Natural killer cell (primary cell): ENCODE data around the gene SAMD14. TPM values are rescaled to one million over a fixed set of nuclear protein-coding genes. Genes with fewer than 3 reads are reported as not detected.

Experiments used
- ATAC-seq, 3 donors: fragments of 150-1000 bp in 2 of 3; fragments of 200-7000 bp in 1 of 3; cut with Tn5 transposase; 1 replicate in 1 of 3; 2 replicates in 2 of 3; pipeline ENCODE4 v1.10.0; 2021; ENCODE audit warnings: mild to moderate bottlenecking in 2 of 3, moderate library complexity in 2 of 3
- DNase-seq, 2 donors: peaks; one replicate each; pipeline versions ENCODE4 v3.0.0 to v3.0.0-alpha.2; 2013 to 2021; ENCODE audit warnings: mixed read lengths in 1 of 2
- H3K27ac ChIP-seq: one replicate; pipeline ENCODE4 v1.5.1; 2013; ENCODE audit warnings: mild to moderate bottlenecking, low read length
- H3K27me3 ChIP-seq: one replicate; pipeline ENCODE4 v1.6.1; 2013; ENCODE audit warnings: low read length; ENCODE audit not compliant: control insufficient read depth, insufficient read depth
- H3K36me3 ChIP-seq: one replicate; pipeline ENCODE4 v1.6.1; 2013; ENCODE audit warnings: low read length; ENCODE audit not compliant: control insufficient read depth, insufficient read depth
- H3K4me1 ChIP-seq: one replicate; pipeline ENCODE4 v1.6.1; 2013; ENCODE audit warnings: low read length; ENCODE audit not compliant: control insufficient read depth, insufficient read depth
- H3K4me3 ChIP-seq: one replicate; pipeline ENCODE4 v1.5.1; 2013; ENCODE audit warnings: low read length
- H3K9me3 ChIP-seq: one replicate; pipeline ENCODE4 v1.6.1; 2013; ENCODE audit warnings: low read length; ENCODE audit not compliant: control insufficient read depth, insufficient read depth
- H3K27ac Mint-ChIP-seq, 2 donors: one replicate each; pipeline ENCODE4 v1.8.0; 2022; ENCODE audit warnings: mild to moderate bottlenecking in 2 of 2, mixed read lengths in 2 of 2, moderate library complexity in 1 of 2
- H3K27me3 Mint-ChIP-seq, 2 donors: one replicate each; pipeline ENCODE4 v1.8.0; 2022; ENCODE audit warnings: low read depth in 2 of 2, mixed read lengths in 2 of 2
- H3K36me3 Mint-ChIP-seq: one replicate; pipeline ENCODE4 v1.8.0; 2022; ENCODE audit warnings: mixed read lengths
- H3K4me1 Mint-ChIP-seq, 2 donors: one replicate each; pipeline ENCODE4 v1.8.0; 2022; ENCODE audit warnings: mixed read lengths in 2 of 2
- H3K4me3 Mint-ChIP-seq: one replicate; pipeline ENCODE4 v1.8.0; 2022; ENCODE audit warnings: mild to moderate bottlenecking, moderate library complexity, mixed read lengths
- H3K9me3 Mint-ChIP-seq, 2 donors: one replicate each; pipeline ENCODE4 v1.8.0; 2022; ENCODE audit warnings: mixed read lengths in 2 of 2
- CTCF ChIP-seq: fragments of 200-600 bp; IDR thresholded peaks from one replicate; pipeline ENCODE4 v1.8.0; 2022; ENCODE audit warnings: antibody characterized with exemption
- WGBS: methylation state at CpG from one replicate; pipeline ENCODE4 v1.1.7; 2013; ENCODE audit warnings: missing lambda C conversion rate; ENCODE audit not compliant: insufficient coverage; 5-methylcytosine and 5-hydroxymethylcytosine counted together
- intact Hi-C: fragments of 100-400 bp; cut with micrococcal nuclease; formaldehyde crosslinking; loops from one replicate; pipeline ENCODE4 v1.14.2; 2022
- total RNA-seq, 4 donors: library from RNA; stranded (reverse); fragments of 120-200 nt in 1 of 4; gene quantifications; one replicate each; pipeline versions ENCODE4 v1.2.3 to v1.2.4, GENCODE V29; 2013 to 2022

SAMD14 gene
- total RNA-seq, 3 donors from 2014 or later (not counting 1 experiment from before 2014, with no cell fraction given) = 1.1 to 2.1 (median 1.5) TPM

GRCh38 chr17:50079334-50080095, 50.4 kb downstream of the SAMD14 start:
- H3K4me1 ChIP-seq = no peaks in the 10 kb centered on the region
- ATAC-seq = no peak
- no peaks in the 10 kb centered on the region for H3K27me3 ChIP-seq
- Mint-ChIP-seq H3K36me3 (no peaks in the 10 kb centered on the region), H3K9me3 (no peaks in the 10 kb centered on the region), H3K4me3 (no peak overlapping the region), H3K27ac (no peak overlapping the region), H3K27me3 (peaks cover 0 to 20% of the 10 kb centered on the region in 2 donors), H3K4me1 (no peaks in the 10 kb centered on the region)
- H3K9me3 ChIP-seq = no peaks in the 10 kb centered on the region
- 89% methylated on average over 12 of the region's 12 CpGs for WGBS
- H3K4me3 ChIP-seq = no peak overlapping the region
- intact Hi-C loops = no loop called here
- peak in 1 of 2 donors; percentile 41 for DNase-seq
- no peak overlapping the region for H3K27ac ChIP-seq
- no peak for TF ChIP-seq CTCF
- no peaks in the 10 kb centered on the region for H3K36me3 ChIP-seq

GRCh38 chr17:50078430-50078829, 51.5 kb downstream of the SAMD14 start:
- no peaks in the 10 kb centered on the region for H3K9me3 Mint-ChIP-seq
- no peak overlapping the region for H3K4me3 ChIP-seq
- no peak for TF ChIP-seq CTCF
- no peaks in the 10 kb centered on the region for H3K36me3 ChIP-seq
- no peaks in the 10 kb centered on the region for H3K4me1 Mint-ChIP-seq
- DNase-seq = no peak
- H3K27me3 ChIP-seq = no peaks in the 10 kb centered on the region
- 87% methylated on average over 3 of the region's 4 CpGs for WGBS
- no peak overlapping the region for H3K4me3 Mint-ChIP-seq
- intact Hi-C loops = no loop called here
- no peak overlapping the region for H3K27ac Mint-ChIP-seq
- H3K9me3 ChIP-seq = no peaks in the 10 kb centered on the region
- ATAC-seq = no peak
- no peaks in the 10 kb centered on the region for H3K4me1 ChIP-seq
- H3K27me3 Mint-ChIP-seq = peaks cover 0 to 20% of the 10 kb centered on the region in 2 donors
- no peaks in the 10 kb centered on the region for H3K36me3 Mint-ChIP-seq
- no peak overlapping the region for H3K27ac ChIP-seq

- peaks cover 0 to 20% of the 10 kb centered on the region in 2 donors for H3K27me3 Mint-ChIP-seq
- 72% methylated on average over 39 of the region's 39 CpGs for WGBS
- no peaks in the 10 kb centered on the region for H3K9me3 Mint-ChIP-seq
- Histone ChIP-seq H3K27ac (no peak overlapping the region), H3K36me3 (no peaks in the 10 kb centered on the region), H3K4me3 (no peak overlapping the region), H3K9me3 (no peaks in the 10 kb centered on the region), H3K4me1 (no peaks in the 10 kb centered on the region), H3K27me3 (no peaks in the 10 kb centered on the region)
- no peak for DNase-seq
- H3K36me3 Mint-ChIP-seq = no peaks in the 10 kb centered on the region
- H3K27ac Mint-ChIP-seq = no peak overlapping the region
- intact Hi-C loops = no loop called here
- no peak for ATAC-seq
- H3K4me1 Mint-ChIP-seq = no peaks in the 10 kb centered on the region
- TF ChIP-seq CTCF = no peak
- H3K4me3 Mint-ChIP-seq = no peak overlapping the region
These were observed 53.2 kb downstream of the SAMD14 start for GRCh38 chr17:50076591-50077235.
